Pancreas (tissue), 10 donors: ENCODE data around the gene DGKI. TPM values are rescaled to one million over a fixed set of nuclear protein-coding genes. Genes with fewer than 3 reads are reported as not detected.

Source experiments
- ATAC-seq, 4 donors: fragments of 200-7000 bp; cut with Tn5 transposase; one replicate each; pipeline versions ENCODE4 v1.8.0 to v1.9.1; 2020; ENCODE audit warnings: mild to moderate bottlenecking in 4 of 4, moderate library complexity in 4 of 4
- DNase-seq, 6 donors: peaks; one replicate each; pipeline ENCODE4 v3.0.0-alpha.2; 2020
- FAIRE-seq: peaks from 2 replicates; lab custom pipeline; 2012; peaks lifted over from hg19 to GRCh38; lab: Jason Lieb, UNC
- H3K27ac ChIP-seq, 4 donors: fragments of 200-600 bp; sonication (generic); 1 replicate in 3 of 4; 2 replicates in 1 of 4; pipeline versions ENCODE4 v1.5.0 to v1.8.0; 2020
- H3K27me3 ChIP-seq, 4 donors: fragments of 200-600 bp; one replicate each; pipeline ENCODE4 v1.8.0; 2021
- H3K36me3 ChIP-seq, 3 donors: fragments of 200-600 bp; sonication (generic) in 1 of 3; one replicate each; pipeline versions ENCODE4 v1.5.0 to v1.8.0; 2020 to 2021
- H3K4me1 ChIP-seq, 3 donors: fragments of 200-600 bp; one replicate each; pipeline ENCODE4 v1.8.0; 2021
- H3K4me3 ChIP-seq, 4 donors: fragments of 200-600 bp; sonication (generic) in 2 of 4; one replicate each; pipeline versions ENCODE4 v1.5.0 to v1.8.0; 2020 to 2021
- H3K9me3 ChIP-seq, 4 donors: fragments of 200-600 bp; one replicate each; pipeline ENCODE4 v1.8.0; 2021
- WGBS, 2 donors: extraction: QIAGEN DNeasy Blood & Tissue Kit; methylation state at CpG; one replicate each; pipeline ENCODE4 v1.1.7; 2013; 5-methylcytosine and 5-hydroxymethylcytosine counted together
- intact Hi-C, 3 donors: fragments of 100-400 bp; cut with DNase I; formaldehyde crosslinking; loops; one replicate each; pipeline versions ENCODE4 v1.11.1 to v1.14.2; 2022
- polyA plus RNA-seq, 2 donors: library from polyadenylated mRNA; stranded (reverse); fragments of 200-250 nt; gene quantifications; one replicate each; pipeline ENCODE4 v1.2.3, GENCODE V29; 2013
- total RNA-seq, 6 donors: library from RNA; stranded (reverse); fragmentation: NEBNext Ultra II Directional in 4 of 6; extraction: Animal tissue kit (Norgen Biotek cat#: 25700) in 4 of 6; gene quantifications; one replicate each; pipeline versions ENCODE4 v1.2.1 to v1.2.4, GENCODE V29; 2021 to 2023
- TF ChIP-seq, protein P1 (sequence below), 4 donors: fragments of 200-600 bp; sonication (generic) in 3 of 4; IDR thresholded peaks; one replicate each; pipeline versions ENCODE4 v1.5.0 to v1.8.0; 2021; ENCODE audit warnings: antibody characterized with exemption in 4 of 4
- donor health status: healthy with polysubstance abuse.
- donor health status: DM: no; HTN: no; CAD: no; lungs with moderate emphysema.
- donor health status: DM: no; HTN: no; CAD: no.
- donor health status: control.
- donor health status: control.
- donor health status: Bipolar disorder and iron deficiency.
- donor health status: DM: yes; HTN: yes; CAD: no.
- donor health status: DM: no; HTN: no; CAD: no.
- donor health status: DM: no; HTN: no; CAD: no.
- donor health status: DM: yes; HTN: yes; CAD: no.

DGKI gene
- total and polyA plus RNA-seq, 8 donors: 0.04 to 0.81 (median 0.15) TPM

- FAIRE-seq (no peak), DNase-seq (no peak), ATAC-seq (no peak)
- Histone ChIP-seq H3K27ac (no peak overlapping the region), H3K4me3 (no peak overlapping the region), H3K9me3 (no peaks in the 10 kb centered on the region), H3K36me3 (peaks cover 0 to 7% (median 0%) of the 10 kb centered on the region in 3 donors), H3K27me3 (no peaks in the 10 kb centered on the region), H3K4me1 (no peaks in the 10 kb centered on the region)
- WGBS, 2 donors: 65 to 66% methylated on average over 4 of the region's 4 CpGs
- TF ChIP-seq, protein P1, sequence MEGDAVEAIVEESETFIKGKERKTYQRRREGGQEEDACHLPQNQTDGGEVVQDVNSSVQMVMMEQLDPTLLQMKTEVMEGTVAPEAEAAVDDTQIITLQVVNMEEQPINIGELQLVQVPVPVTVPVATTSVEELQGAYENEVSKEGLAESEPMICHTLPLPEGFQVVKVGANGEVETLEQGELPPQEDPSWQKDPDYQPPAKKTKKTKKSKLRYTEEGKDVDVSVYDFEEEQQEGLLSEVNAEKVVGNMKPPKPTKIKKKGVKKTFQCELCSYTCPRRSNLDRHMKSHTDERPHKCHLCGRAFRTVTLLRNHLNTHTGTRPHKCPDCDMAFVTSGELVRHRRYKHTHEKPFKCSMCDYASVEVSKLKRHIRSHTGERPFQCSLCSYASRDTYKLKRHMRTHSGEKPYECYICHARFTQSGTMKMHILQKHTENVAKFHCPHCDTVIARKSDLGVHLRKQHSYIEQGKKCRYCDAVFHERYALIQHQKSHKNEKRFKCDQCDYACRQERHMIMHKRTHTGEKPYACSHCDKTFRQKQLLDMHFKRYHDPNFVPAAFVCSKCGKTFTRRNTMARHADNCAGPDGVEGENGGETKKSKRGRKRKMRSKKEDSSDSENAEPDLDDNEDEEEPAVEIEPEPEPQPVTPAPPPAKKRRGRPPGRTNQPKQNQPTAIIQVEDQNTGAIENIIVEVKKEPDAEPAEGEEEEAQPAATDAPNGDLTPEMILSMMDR (IDR thresholded peaks at IDR 0.05): no peak
- intact Hi-C loops: no loop called here
These were observed 15.6 kb upstream of the DGKI start for GRCh38 chr7:137862358-137862757.

DNA sequence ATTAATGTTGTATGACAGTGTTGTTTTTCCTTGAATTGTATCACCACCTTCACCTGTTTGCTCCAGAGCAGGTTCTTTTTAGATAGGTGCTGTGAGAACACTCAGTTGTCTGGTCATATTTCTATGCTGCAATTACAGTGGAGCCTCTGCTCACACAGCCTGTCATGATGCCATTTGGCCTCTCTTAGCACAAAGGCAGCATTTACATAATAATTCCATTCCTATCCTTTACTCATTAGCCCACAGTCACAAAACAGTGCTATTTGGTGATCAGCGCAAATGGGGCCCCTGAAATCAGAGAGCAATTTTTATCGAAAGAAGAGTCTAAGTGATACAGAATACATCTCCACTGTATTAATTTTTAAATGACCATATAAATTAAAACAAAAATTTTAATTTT lies 13.8 kb upstream of the DGKI start:
- Histone ChIP-seq H3K4me3 (no peak overlapping the region), H3K27ac (no peak overlapping the region), H3K4me1 (no peaks in the 10 kb centered on the region), H3K27me3 (no peaks in the 10 kb centered on the region), H3K36me3 (peaks cover 0 to 6% (median 0%) of the 10 kb centered on the region in 3 donors), H3K9me3 (no peaks in the 10 kb centered on the region)
- intact Hi-C loops: no loop called here
- ATAC-seq: no peak
- WGBS, 2 donors: 99 to 100% methylated on average over 2 of the region's 2 CpGs
- no peak for DNase-seq
- FAIRE-seq: no peak
- TF ChIP-seq, protein P1 (IDR thresholded peaks at IDR 0.05): no peak

DNA sequence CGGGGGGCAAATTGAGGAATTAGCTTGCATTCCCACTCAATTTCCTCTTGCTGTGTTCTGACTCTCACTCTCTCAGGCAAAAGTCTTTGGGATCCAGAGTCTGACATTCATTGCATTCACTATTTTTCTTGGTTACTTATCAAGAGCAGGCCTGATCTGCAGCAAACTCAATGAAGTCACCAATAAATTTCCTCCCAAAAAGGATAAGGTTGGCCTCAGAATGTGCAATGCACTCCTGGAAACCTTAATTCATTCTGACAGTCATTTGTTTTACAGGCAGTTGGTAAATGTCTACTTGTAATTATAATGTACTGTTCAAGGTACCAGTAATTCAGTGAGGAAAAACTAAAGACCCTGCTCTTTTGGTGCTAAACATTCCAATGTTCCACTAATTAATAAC lies 6.3 kb upstream of the DGKI start:
- no peaks in the 10 kb centered on the region for H3K9me3 ChIP-seq
- 97 to 100% methylated on average over 1 of the region's 1 CpG for WGBS, 2 donors
- no peaks in the 10 kb centered on the region for H3K4me1 ChIP-seq
- DNase-seq (no peak), ATAC-seq (no peak), FAIRE-seq (no peak)
- H3K27me3 ChIP-seq: no peaks in the 10 kb centered on the region
- intact Hi-C loops: no loop called here
- H3K27ac ChIP-seq: no peak overlapping the region
- no peak overlapping the region for H3K4me3 ChIP-seq
- H3K36me3 ChIP-seq: no peaks in the 10 kb centered on the region
- TF ChIP-seq, protein P1 (IDR thresholded peaks at IDR 0.05): no peak

DNA sequence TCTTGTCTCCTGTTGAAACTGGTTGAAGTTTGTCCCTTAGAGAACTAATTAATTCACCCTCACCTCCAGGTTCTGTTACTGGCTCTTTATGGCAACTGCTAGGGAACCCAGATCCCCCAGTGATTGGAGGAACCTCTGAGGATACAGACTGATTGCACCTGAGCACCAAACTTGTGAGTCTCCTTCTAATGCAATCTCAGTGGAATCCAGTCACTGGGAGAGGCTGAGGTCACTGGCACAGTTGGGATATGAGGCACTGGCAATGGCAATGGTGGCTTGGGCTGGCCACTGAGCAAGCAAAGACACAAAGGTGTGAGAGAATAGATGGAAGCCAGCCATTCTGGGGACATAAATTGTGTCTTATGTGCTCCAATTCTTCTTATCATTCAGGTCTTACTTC lies 5.3 kb upstream of the DGKI start:
- intact Hi-C loops: no loop called here
- ATAC-seq: no peak
- TF ChIP-seq, protein P1 (IDR thresholded peaks at IDR 0.05): no peak
- no peak for DNase-seq
- H3K27ac ChIP-seq: no peak overlapping the region
- peaks cover 0 to 4% (median 0%) of the 10 kb centered on the region in 3 donors for H3K4me1 ChIP-seq
- H3K36me3 ChIP-seq: no peaks in the 10 kb centered on the region
- no peaks in the 10 kb centered on the region for H3K27me3 ChIP-seq
- FAIRE-seq: no peak
- H3K4me3 ChIP-seq: no peak overlapping the region
- H3K9me3 ChIP-seq: no peaks in the 10 kb centered on the region

DNA sequence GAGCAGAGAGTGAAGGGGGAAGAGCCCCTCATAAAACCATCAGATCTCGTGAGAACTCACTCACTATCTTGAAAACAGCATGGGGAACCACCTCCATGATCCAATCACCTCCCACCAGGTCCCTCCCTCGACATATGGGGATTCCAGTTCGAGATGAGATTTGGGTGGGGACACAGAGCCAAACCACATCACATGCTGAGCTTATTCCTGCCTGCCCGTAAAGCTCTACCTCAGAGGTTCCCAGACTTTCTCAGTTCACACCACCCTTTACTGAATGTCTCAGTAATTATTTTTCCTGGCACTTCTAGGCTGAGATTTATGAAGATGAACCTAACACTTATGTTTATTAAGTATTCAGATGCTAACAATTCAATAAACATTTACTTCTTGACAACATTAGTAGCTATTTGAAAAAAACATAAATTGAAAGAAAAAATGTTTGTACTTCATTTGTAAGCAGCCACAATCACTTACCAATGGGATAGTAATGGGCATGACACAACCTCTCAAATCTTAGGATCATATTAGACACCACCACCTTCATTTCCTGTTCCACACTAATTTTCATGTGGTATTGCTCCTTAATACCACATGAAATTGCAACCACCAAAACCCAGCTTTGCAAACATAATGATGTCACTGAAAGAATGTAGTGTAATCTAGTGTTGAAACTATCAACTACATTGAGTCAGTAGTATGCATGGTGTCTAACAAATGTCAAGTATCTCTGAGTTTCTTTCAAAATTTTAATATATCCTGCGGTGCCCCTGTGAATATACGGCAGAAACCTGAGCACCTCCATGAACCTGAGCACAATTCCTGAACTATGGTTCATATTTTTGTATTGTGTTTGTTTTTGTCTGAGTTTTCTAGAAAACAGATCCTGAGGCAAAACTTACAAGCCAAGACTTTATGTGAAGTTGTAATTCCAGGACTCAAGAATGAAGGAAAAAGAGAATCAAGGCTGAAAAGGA lies 4.5 kb upstream of the DGKI start:
- H3K27ac ChIP-seq: no peak overlapping the region
- no peaks in the 10 kb centered on the region for H3K9me3 ChIP-seq
- peaks cover 0 to 7% (median 0%) of the 10 kb centered on the region in 3 donors for H3K4me1 ChIP-seq
- no peak overlapping the region for H3K4me3 ChIP-seq
- H3K36me3 ChIP-seq: no peaks in the 10 kb centered on the region
- no peak for ATAC-seq
- TF ChIP-seq, protein P1 (IDR thresholded peaks at IDR 0.05): no peak
- FAIRE-seq: no peak
- WGBS, 2 donors: 90 to 91% methylated on average over 6 of the region's 6 CpGs
- intact Hi-C loops: no loop called here
- no peak for DNase-seq
- no peaks in the 10 kb centered on the region for H3K27me3 ChIP-seq
